WTC11 (cell line): ENCODE measurements around the gene RANBP3L. TPM values are rescaled to one million over a fixed set of nuclear protein-coding genes. Genes with fewer than 3 reads are reported as not detected.

Experiments
- ATAC-seq: fragments of 200-7000 bp; cut with Tn5 transposase; 2 replicates; pipeline ENCODE4 v1.10.0; 2021; ENCODE audit warnings: mild to moderate bottlenecking, moderate library complexity
- CTCF ChIA-PET: fragments of 300-600 bp; sonication (Branson Sonifier 250); formaldehyde crosslinking; loops from one replicate; lab custom pipeline; 2021; ENCODE audit warnings: antibody characterized with exemption; lab: Charles Lee
- POLR2A ChIA-PET: fragments of 350-600 bp; sonication (Branson Sonifier 250); formaldehyde crosslinking; loops from one replicate; lab custom pipeline; 2021; ENCODE audit warnings: antibody characterized with exemption; lab: Charles Lee
- DNase-seq: peaks from one replicate; pipeline ENCODE4 v3.0.0; 2021; ENCODE audit warnings: low spot score
- H3K27ac Mint-ChIP-seq: 2 replicates; pipeline ENCODE4 v1.8.0; 2021; ENCODE audit warnings: mixed read lengths
- H3K27me3 Mint-ChIP-seq: 2 replicates; pipeline ENCODE4 v1.8.0; 2021; ENCODE audit warnings: low read depth, mild to moderate bottlenecking, moderate library complexity, mixed read lengths
- H3K36me3 Mint-ChIP-seq: 2 replicates; pipeline ENCODE4 v1.8.0; 2021; ENCODE audit warnings: mixed read lengths
- H3K4me1 Mint-ChIP-seq: 2 replicates; pipeline ENCODE4 v1.8.0; 2022; ENCODE audit warnings: mixed read lengths
- H3K4me3 Mint-ChIP-seq: 2 replicates; pipeline ENCODE4 v1.8.0; 2021; ENCODE audit warnings: mild to moderate bottlenecking, moderate library complexity, mixed read lengths
- H3K9me3 Mint-ChIP-seq: 2 replicates; pipeline ENCODE4 v1.8.0; 2021; ENCODE audit warnings: mixed read lengths
- ATF1 ChIP-seq: sonication (generic); formaldehyde crosslinking; IDR thresholded peaks from 2 replicates; pipeline ENCODE4 v1.8.1; 2023; ENCODE audit warnings: mild to moderate bottlenecking, moderate library complexity, missing genetic modification reagents
- CBFB ChIP-seq: sonication (generic); formaldehyde crosslinking; IDR thresholded peaks from 2 replicates; pipeline ENCODE4 v1.8.1; 2022; ENCODE audit warnings: mild to moderate bottlenecking, low read depth, missing genetic modification reagents
- EMX1 ChIP-seq: fragments of 250-450 bp; sonication (Bioruptor Pico); IDR thresholded peaks from 2 replicates; pipeline ENCODE4 v1.8.0; 2021; ENCODE audit warnings: mild to moderate bottlenecking
- FOXP1 ChIP-seq: sonication (generic); formaldehyde crosslinking; IDR thresholded peaks from 2 replicates; pipeline ENCODE4 v1.8.0; 2022; ENCODE audit warnings: missing genetic modification reagents, mild to moderate bottlenecking, moderate library complexity, borderline replicate concordance
- GTF2I ChIP-seq: fragments of 250-450 bp; sonication (Bioruptor Pico); conservative IDR thresholded peaks from 2 replicates; pipeline ENCODE4 v1.4.0; 2021; ENCODE audit warnings: mild to moderate bottlenecking
- NR2C2 ChIP-seq: sonication (generic); formaldehyde crosslinking; IDR thresholded peaks from 2 replicates; pipeline ENCODE4 v1.8.0; 2022; ENCODE audit warnings: mild to moderate bottlenecking, missing genetic modification reagents
- SMAD3 ChIP-seq: sonication (generic); formaldehyde crosslinking; IDR thresholded peaks from 2 replicates; pipeline ENCODE4 v1.8.0; 2022; ENCODE audit warnings: missing genetic modification reagents, mild to moderate bottlenecking, borderline replicate concordance
- SOX15 ChIP-seq: fragments of 250-450 bp; sonication (Bioruptor Pico); IDR thresholded peaks from 2 replicates; pipeline ENCODE4 v1.9.0; 2021; ENCODE audit warnings: mild to moderate bottlenecking
- TCF7 ChIP-seq: sonication (generic); formaldehyde crosslinking; IDR thresholded peaks from 2 replicates; pipeline ENCODE4 v1.8.0; 2022; ENCODE audit warnings: mild to moderate bottlenecking, low read depth, missing genetic modification reagents, moderate library complexity
- TP53 ChIP-seq: sonication (generic); formaldehyde crosslinking; IDR thresholded peaks from 2 replicates; pipeline ENCODE4 v1.8.1; 2023; ENCODE audit warnings: mild to moderate bottlenecking, missing genetic modification reagents
- ZNF121 ChIP-seq: sonication (generic); formaldehyde crosslinking; IDR thresholded peaks from 2 replicates; pipeline ENCODE4 v1.8.0; 2023; ENCODE audit warnings: missing genetic modification reagents
- ZNF317 ChIP-seq: sonication (generic); formaldehyde crosslinking; IDR thresholded peaks from 2 replicates; pipeline ENCODE4 v1.8.1; 2023; ENCODE audit warnings: low read depth, mild to moderate bottlenecking, moderate library complexity, missing genetic modification reagents, borderline replicate concordance
- total RNA-seq: library from RNA; stranded (reverse); gene quantifications from 3 replicates; pipeline ENCODE4 v1.2.3, GENCODE V29; 2021
- TF ChIP-seq, protein P1 (sequence below): fragments of 250-450 bp; sonication (Bioruptor Pico); IDR thresholded peaks from 2 replicates; pipeline ENCODE4 v1.9.0; 2021; ENCODE audit warnings: mild to moderate bottlenecking
- TF ChIP-seq, protein P2 (sequence below): sonication (generic); formaldehyde crosslinking; IDR thresholded peaks from 2 replicates; pipeline ENCODE4 v1.8.0; 2023; ENCODE audit warnings: missing genetic modification reagents
- TF ChIP-seq, protein P3 (sequence below): fragments of 200-600 bp; IDR thresholded peaks from 2 replicates; pipeline ENCODE4 v1.8.0; 2022; ENCODE audit warnings: antibody characterized with exemption
- TF ChIP-seq, protein P4 (sequence below): fragments of 250-450 bp; sonication (Bioruptor Pico); IDR thresholded peaks from 2 replicates; pipeline ENCODE4 v1.9.0; 2021; ENCODE audit warnings: moderate library complexity, mild to moderate bottlenecking, inconsistent platforms, borderline replicate concordance
- TF ChIP-seq, protein P5 (sequence below): sonication (generic); formaldehyde crosslinking; IDR thresholded peaks from 2 replicates; pipeline ENCODE4 v1.8.1; 2023; ENCODE audit warnings: mild to moderate bottlenecking, missing genetic modification reagents
- TF ChIP-seq, protein P6 (sequence below): sonication (generic); formaldehyde crosslinking; IDR thresholded peaks from 2 replicates; pipeline ENCODE4 v1.8.0; 2022; ENCODE audit warnings: mild to moderate bottlenecking, missing genetic modification reagents

Gene RANBP3L
- total RNA-seq, 1 experiment from 2014 or later: not detected

DNA sequence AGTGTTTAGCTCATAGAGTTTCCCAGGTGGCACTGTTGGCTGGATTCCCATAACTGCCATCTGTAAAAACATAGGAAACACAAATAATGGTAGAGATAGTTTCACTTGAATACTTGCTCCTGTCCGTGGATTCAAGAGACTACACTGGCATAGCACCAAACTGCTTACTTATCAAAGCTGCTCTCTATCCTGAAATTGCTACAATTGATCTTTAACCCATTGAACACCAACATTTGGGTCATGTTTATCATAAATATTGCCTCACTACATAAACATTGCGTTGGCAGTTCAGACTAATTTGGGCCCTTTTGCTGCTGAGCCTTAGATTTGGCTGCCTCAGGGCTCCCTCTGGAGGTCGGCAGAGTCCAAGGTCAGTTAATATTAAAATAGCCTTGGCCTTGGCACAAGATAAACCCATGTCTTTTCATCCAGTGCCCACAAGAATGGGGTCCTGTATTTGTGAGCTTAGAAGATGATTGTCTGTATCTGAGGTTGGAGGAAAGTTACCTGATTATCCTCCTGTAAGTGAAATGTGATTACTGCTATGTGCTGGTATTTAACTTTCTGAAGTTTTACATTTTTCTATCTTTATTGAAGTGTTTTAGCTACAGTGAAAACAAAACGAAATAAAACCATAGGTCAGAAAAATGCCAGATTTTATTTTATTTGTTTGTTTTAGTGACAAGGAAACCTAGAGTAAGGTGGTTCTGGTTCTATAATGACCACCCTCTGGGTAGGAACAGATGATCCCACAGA, 4.0 kb upstream of the RANBP3L start:
- Mint-ChIP-seq H3K27ac (no peak overlapping the region), H3K36me3 (no peaks in the 10 kb centered on the region), H3K4me3 (no peak overlapping the region), H3K27me3 (no peaks in the 10 kb centered on the region), H3K9me3 (peaks cover 1% of the 10 kb centered on the region), H3K4me1 (peaks cover 17% of the 10 kb centered on the region)
- ATAC-seq (peak; percentile 87), DNase-seq (peak; percentile 32)
- ChIA-PET CTCF (interaction anchor here (0.7 to 1.1 kb wide), 7 partner anchors 24 to 227 kb away, joined by 3 to 9 read pairs (median 3); partner anchors contain the start of gene NADK2), POLR2A (no interaction called here)
- TF ChIP-seq TCF7 (CRISPR knock-in tag) (no peak), GTF2I (CRISPR knock-in tag) (no peak), EMX1 (CRISPR knock-in tag) (no peak), SOX15 (CRISPR knock-in tag) (no peak)
- TF ChIP-seq, protein P1, sequence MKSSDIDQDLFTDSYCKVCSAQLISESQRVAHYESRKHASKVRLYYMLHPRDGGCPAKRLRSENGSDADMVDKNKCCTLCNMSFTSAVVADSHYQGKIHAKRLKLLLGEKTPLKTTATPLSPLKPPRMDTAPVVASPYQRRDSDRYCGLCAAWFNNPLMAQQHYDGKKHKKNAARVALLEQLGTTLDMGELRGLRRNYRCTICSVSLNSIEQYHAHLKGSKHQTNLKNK (CRISPR knock-in tag): no peak
- TF ChIP-seq, protein P2, sequence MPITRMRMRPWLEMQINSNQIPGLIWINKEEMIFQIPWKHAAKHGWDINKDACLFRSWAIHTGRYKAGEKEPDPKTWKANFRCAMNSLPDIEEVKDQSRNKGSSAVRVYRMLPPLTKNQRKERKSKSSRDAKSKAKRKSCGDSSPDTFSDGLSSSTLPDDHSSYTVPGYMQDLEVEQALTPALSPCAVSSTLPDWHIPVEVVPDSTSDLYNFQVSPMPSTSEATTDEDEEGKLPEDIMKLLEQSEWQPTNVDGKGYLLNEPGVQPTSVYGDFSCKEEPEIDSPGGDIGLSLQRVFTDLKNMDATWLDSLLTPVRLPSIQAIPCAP (CRISPR knock-in tag): no peak
- TF ChIP-seq, protein P3, sequence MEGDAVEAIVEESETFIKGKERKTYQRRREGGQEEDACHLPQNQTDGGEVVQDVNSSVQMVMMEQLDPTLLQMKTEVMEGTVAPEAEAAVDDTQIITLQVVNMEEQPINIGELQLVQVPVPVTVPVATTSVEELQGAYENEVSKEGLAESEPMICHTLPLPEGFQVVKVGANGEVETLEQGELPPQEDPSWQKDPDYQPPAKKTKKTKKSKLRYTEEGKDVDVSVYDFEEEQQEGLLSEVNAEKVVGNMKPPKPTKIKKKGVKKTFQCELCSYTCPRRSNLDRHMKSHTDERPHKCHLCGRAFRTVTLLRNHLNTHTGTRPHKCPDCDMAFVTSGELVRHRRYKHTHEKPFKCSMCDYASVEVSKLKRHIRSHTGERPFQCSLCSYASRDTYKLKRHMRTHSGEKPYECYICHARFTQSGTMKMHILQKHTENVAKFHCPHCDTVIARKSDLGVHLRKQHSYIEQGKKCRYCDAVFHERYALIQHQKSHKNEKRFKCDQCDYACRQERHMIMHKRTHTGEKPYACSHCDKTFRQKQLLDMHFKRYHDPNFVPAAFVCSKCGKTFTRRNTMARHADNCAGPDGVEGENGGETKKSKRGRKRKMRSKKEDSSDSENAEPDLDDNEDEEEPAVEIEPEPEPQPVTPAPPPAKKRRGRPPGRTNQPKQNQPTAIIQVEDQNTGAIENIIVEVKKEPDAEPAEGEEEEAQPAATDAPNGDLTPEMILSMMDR: peak; percentile 51

DNA sequence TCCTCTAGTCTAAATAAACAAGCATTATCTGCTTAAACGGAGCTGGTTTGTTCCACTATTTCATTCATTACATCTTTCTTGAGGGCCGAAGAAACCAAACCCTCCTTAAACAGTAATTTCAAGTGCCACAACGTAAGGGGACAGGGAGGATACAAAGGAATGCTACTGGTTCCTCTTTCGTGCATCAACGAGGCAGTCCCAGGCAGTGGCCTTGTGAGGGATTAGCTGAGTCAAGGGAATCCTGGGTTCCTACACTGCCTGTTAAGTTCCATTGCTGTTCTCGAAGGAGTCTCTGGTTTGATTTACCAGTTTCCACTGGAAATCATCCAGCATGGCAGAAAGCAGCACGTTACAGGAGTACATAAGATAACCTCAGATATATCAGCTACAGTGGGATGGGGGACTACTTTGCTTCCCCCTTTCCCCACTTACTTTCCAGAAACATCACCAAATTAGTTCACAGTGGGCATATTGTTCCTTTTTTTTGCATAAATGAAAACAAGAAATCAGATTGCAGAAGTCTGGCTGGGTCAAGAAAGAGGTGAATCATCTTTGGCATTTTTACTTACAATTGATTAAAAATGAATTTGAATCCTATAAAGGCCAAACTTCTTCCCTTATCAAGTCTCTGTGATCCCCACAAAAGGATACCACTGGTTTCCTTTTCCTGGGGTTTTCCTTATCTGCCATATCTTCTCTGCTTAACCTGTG, 2.5 kb upstream of the RANBP3L start:
- Mint-ChIP-seq H3K9me3 (no peaks in the 10 kb centered on the region), H3K27ac (no peak overlapping the region), H3K27me3 (no peaks in the 10 kb centered on the region), H3K4me3 (no peak overlapping the region), H3K36me3 (no peaks in the 10 kb centered on the region), H3K4me1 (peaks cover 17% of the 10 kb centered on the region)
- ChIA-PET POLR2A (no interaction called here), CTCF (interaction anchor here (2.0 kb wide), 1 partner anchor 225 kb away, joined by 4 read pairs; no protein-coding TSS in a partner anchor)
- no peak for DNase-seq
- ATAC-seq: peak; percentile 77
- no peak for TF ChIP-seq TCF7 (CRISPR knock-in tag)
- TF ChIP-seq, protein P4, sequence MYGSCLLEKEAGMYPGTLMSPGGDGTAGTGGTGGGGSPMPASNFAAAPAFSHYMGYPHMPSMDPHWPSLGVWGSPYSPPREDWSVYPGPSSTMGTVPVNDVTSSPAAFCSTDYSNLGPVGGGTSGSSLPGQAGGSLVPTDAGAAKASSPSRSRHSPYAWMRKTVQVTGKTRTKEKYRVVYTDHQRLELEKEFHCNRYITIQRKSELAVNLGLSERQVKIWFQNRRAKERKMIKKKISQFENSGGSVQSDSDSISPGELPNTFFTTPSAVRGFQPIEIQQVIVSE (CRISPR knock-in tag): no peak
- TF ChIP-seq FOXP1 (CRISPR knock-in tag): no peak
- no peak for TF ChIP-seq ATF1 (CRISPR knock-in tag)
- no peak for TF ChIP-seq CBFB (CRISPR knock-in tag)
- TF ChIP-seq, protein P5, sequence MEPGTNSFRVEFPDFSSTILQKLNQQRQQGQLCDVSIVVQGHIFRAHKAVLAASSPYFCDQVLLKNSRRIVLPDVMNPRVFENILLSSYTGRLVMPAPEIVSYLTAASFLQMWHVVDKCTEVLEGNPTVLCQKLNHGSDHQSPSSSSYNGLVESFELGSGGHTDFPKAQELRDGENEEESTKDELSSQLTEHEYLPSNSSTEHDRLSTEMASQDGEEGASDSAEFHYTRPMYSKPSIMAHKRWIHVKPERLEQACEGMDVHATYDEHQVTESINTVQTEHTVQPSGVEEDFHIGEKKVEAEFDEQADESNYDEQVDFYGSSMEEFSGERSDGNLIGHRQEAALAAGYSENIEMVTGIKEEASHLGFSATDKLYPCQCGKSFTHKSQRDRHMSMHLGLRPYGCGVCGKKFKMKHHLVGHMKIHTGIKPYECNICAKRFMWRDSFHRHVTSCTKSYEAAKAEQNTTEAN (CRISPR knock-in tag): no peak
- no peak for TF ChIP-seq NR2C2
- no peak for TF ChIP-seq TP53 (CRISPR knock-in tag)
- TF ChIP-seq, protein P6, sequence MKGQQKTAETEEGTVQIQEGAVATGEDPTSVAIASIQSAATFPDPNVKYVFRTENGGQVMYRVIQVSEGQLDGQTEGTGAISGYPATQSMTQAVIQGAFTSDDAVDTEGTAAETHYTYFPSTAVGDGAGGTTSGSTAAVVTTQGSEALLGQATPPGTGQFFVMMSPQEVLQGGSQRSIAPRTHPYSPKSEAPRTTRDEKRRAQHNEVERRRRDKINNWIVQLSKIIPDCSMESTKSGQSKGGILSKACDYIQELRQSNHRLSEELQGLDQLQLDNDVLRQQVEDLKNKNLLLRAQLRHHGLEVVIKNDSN (CRISPR knock-in tag): no peak
- TF ChIP-seq SMAD3: no peak
- TF ChIP-seq ZNF317: no peak
- no peak for TF ChIP-seq ZNF121 (CRISPR knock-in tag)
